ENCODE measurements around the gene ELMO2.

ELMO2 gene

GRCh38 chr20:46354920-46355654 is 51.3 kb downstream of the ELMO2 start:
- H2AK5ac ChIP-seq (ENCODE audit: low read length) = no peak overlapping the region
- WGBS (ENCODE audit: extremely low coverage, insufficient coverage, insufficient read length) = no CpG with 5 or more reads among the region's 20 CpGs
- H3K27ac ChIP-seq (ENCODE audit: low read depth, low read length) = no peak overlapping the region
- peaks cover 4% of the 10 kb centered on the region for H3K79me1 ChIP-seq (ENCODE audit: low read length)
- H2AFZ ChIP-seq (ENCODE audit: insufficient read depth, low read length, poor library complexity) = no peak overlapping the region
- peaks cover 16 to 22% of the 10 kb centered on the region in 2 experiments for H3K4me1 ChIP-seq (ENCODE audit: control insufficient read depth in 1 of 2, insufficient read depth in 2 of 2, low read length in 2 of 2)
- H3K4me3 ChIP-seq (ENCODE audit: low read depth, low read length) = no peak overlapping the region
- DNase-seq = no peak
- peaks cover 40% of the 10 kb centered on the region in 2 experiments for H3K36me3 ChIP-seq (ENCODE audit: control insufficient read depth in 1 of 2, insufficient read depth in 2 of 2, low read length in 2 of 2)
- no peak overlapping the region for H3K23ac ChIP-seq (ENCODE audit: low read length)
- H2BK12ac ChIP-seq (ENCODE audit: low read length) = no peak overlapping the region
- H3K4ac ChIP-seq (ENCODE audit: low read depth, low read length) = no peak overlapping the region
- no peak overlapping the region for H3K4me2 ChIP-seq (ENCODE audit: low read length)
- H3K9me3 ChIP-seq (ENCODE audit: insufficient read depth, low read depth, low read length) = no peaks in the 10 kb centered on the region
- H3K27me3 ChIP-seq (ENCODE audit: insufficient read depth, low read length) = no peaks in the 10 kb centered on the region
- H4K91ac ChIP-seq (ENCODE audit: low read depth, low read length) = no peak overlapping the region
- no peaks in the 10 kb centered on the region for H3K79me2 ChIP-seq (ENCODE audit: control insufficient read depth, insufficient read depth, low read length, poor library complexity)
- no peak overlapping the region for H3K14ac ChIP-seq (ENCODE audit: low read length)
- H2BK5ac ChIP-seq (ENCODE audit: low read depth, low read length, poor library complexity) = no peak overlapping the region
- H2BK120ac ChIP-seq (ENCODE audit: insufficient read depth, low read length, poor library complexity) = no peak overlapping the region
- no peak overlapping the region for H3K18ac ChIP-seq (ENCODE audit: low read length)
- no peak overlapping the region for H4K12ac ChIP-seq (ENCODE audit: low read depth, low read length)
- H4K8ac ChIP-seq (ENCODE audit: low read depth, low read length) = no peak overlapping the region
- H3K9ac ChIP-seq (ENCODE audit: low read length) = no peak overlapping the region

DNA sequence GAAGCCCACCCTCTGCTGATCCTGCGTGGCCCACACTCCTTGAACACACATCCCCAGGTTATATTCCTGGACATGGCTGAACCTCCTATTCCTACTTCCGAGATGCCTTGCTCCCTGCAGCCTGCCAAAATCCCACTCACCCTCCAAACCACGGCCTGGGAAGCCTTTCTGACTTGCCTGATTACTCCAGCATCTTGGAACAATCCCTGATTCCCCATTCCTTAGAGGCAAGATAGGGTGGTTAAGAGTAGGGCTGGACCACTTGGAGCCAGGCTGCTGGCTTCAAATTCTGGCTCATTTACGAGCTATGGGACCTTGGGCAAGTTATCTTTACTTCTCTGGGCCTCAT is 52.2 kb downstream of the ELMO2 start:
- peaks cover 10 to 18% of the 10 kb centered on the region in 2 experiments for H3K4me1 ChIP-seq (ENCODE audit: control insufficient read depth in 1 of 2, insufficient read depth in 2 of 2, low read length in 2 of 2)
- no peak overlapping the region for H2AK5ac ChIP-seq (ENCODE audit: low read length)
- no peaks in the 10 kb centered on the region for H3K9me3 ChIP-seq (ENCODE audit: insufficient read depth, low read depth, low read length)
- H3K4ac ChIP-seq (ENCODE audit: low read depth, low read length) = no peak overlapping the region
- H3K27ac ChIP-seq (ENCODE audit: low read depth, low read length) = no peak overlapping the region
- H4K8ac ChIP-seq (ENCODE audit: low read depth, low read length) = no peak overlapping the region
- H4K12ac ChIP-seq (ENCODE audit: low read depth, low read length) = no peak overlapping the region
- H3K79me2 ChIP-seq (ENCODE audit: control insufficient read depth, insufficient read depth, low read length, poor library complexity) = no peaks in the 10 kb centered on the region
- peaks cover 6% of the 10 kb centered on the region for H3K79me1 ChIP-seq (ENCODE audit: low read length)
- no peaks in the 10 kb centered on the region for H3K27me3 ChIP-seq (ENCODE audit: insufficient read depth, low read length)
- no peak overlapping the region for H2AFZ ChIP-seq (ENCODE audit: insufficient read depth, low read length, poor library complexity)
- peaks cover 40 to 42% of the 10 kb centered on the region in 2 experiments for H3K36me3 ChIP-seq (ENCODE audit: control insufficient read depth in 1 of 2, insufficient read depth in 2 of 2, low read length in 2 of 2)
- H2BK12ac ChIP-seq (ENCODE audit: low read length) = no peak overlapping the region
- no peak overlapping the region for H2BK120ac ChIP-seq (ENCODE audit: insufficient read depth, low read length, poor library complexity)
- no CpG with 5 or more reads among the region's 4 CpGs for WGBS (ENCODE audit: extremely low coverage, insufficient coverage, insufficient read length)
- no peak overlapping the region for H3K23ac ChIP-seq (ENCODE audit: low read length)
- H3K9ac ChIP-seq (ENCODE audit: low read length) = no peak overlapping the region
- no peak overlapping the region for H2BK5ac ChIP-seq (ENCODE audit: low read depth, low read length, poor library complexity)
- no peak overlapping the region for H3K4me3 ChIP-seq (ENCODE audit: low read depth, low read length)
- no peak overlapping the region for H4K91ac ChIP-seq (ENCODE audit: low read depth, low read length)
- no peak overlapping the region for H3K4me2 ChIP-seq (ENCODE audit: low read length)
- no peak for DNase-seq
- no peak overlapping the region for H3K14ac ChIP-seq (ENCODE audit: low read length)
- no peak overlapping the region for H3K18ac ChIP-seq (ENCODE audit: low read length)

DNA sequence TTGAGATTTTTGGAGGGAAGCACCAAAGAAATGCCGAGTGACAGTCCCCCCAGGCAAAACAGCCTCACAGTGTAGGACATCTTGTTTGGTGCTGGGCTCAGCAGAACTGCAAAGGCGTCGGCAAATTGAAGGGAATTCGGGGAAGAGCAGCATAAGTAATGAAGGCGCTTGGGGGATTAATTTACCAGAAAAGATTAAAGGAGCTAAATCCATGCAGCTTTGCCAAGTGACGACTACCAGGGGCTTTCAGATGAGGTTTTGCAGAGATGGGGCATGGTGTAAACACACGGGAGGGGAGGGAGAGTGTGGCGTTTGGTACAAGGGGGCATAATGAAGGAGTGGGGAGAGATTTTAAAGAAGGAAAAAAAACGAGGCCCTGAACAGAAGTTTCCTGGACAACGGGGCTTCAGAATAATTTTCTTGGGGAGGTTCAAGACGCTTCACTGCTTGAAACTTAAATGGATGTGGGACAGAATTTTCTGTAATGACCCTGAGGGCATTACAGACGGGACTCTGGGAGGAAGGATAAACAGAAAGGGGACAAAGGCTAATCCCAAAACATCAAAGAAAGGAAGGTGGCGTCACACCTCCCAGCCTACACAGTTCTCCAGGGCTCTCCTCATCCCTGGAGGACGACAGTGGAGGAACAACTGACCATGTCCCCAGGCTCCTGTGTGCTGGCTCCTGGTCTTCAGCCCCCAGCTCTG is 52.8 kb downstream of the ELMO2 start:
- no peak overlapping the region for H3K14ac ChIP-seq (ENCODE audit: low read length)

DNA sequence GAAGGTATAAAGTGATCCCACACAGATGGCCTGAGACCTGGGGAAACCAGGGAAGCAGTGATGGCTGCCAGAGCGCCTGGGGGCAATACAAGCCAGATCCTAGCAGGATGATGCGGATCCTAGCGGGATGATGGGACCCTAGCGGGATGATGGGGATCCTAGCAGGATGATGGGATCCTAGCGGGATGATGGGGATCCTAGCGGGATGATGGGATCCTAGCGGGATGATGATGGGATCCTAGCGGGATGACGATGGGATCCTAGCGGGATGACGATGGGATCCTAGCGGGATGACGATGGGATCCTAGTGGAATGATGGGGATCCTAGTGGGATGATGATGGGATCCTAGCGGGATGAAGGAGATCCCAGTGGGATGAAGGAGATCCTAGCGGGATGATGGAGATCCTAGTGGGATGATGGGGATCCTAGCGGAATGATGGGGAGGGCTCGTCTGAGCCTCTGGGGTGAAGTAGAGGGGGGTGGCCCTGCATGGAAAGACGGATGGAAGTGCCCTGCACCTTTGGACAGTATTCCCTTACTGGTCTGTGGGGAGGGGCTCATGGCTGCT is 54.0 kb downstream of the ELMO2 start:
- no peak overlapping the region for H4K91ac ChIP-seq (ENCODE audit: low read depth, low read length)
- WGBS (ENCODE audit: extremely low coverage, insufficient coverage, insufficient read length) = no CpG with 5 or more reads among the region's 18 CpGs
- peaks cover 6% of the 10 kb centered on the region for H3K79me1 ChIP-seq (ENCODE audit: low read length)

More for the DNA sequence above, 52.8 kb downstream of the ELMO2 start:
- Histone ChIP-seq H3K27me3 (ENCODE audit: insufficient read depth, low read length) (no peaks in the 10 kb centered on the region), H4K12ac (ENCODE audit: low read depth, low read length) (no peak overlapping the region), H2BK5ac (ENCODE audit: low read depth, low read length, poor library complexity) (no peak overlapping the region), H4K91ac (ENCODE audit: low read depth, low read length) (no peak overlapping the region), H3K4me3 (ENCODE audit: low read depth, low read length) (no peak overlapping the region), H3K27ac (ENCODE audit: low read depth, low read length) (no peak overlapping the region), H3K4me1 (ENCODE audit: control insufficient read depth in 1 of 2, insufficient read depth in 2 of 2, low read length in 2 of 2) (peaks cover 7 to 14% of the 10 kb centered on the region in 2 experiments), H2BK120ac (ENCODE audit: insufficient read depth, low read length, poor library complexity) (no peak overlapping the region), H4K8ac (ENCODE audit: low read depth, low read length) (no peak overlapping the region), H3K9ac (ENCODE audit: low read length) (no peak overlapping the region), H2AK5ac (ENCODE audit: low read length) (no peak overlapping the region), H3K4me2 (ENCODE audit: low read length) (no peak overlapping the region), H2AFZ (ENCODE audit: insufficient read depth, low read length, poor library complexity) (no peak overlapping the region), H3K79me2 (ENCODE audit: control insufficient read depth, insufficient read depth, low read length, poor library complexity) (no peaks in the 10 kb centered on the region), H3K4ac (ENCODE audit: low read depth, low read length) (no peak overlapping the region), H2BK12ac (ENCODE audit: low read length) (no peak overlapping the region), H3K36me3 (ENCODE audit: control insufficient read depth in 1 of 2, insufficient read depth in 2 of 2, low read length in 2 of 2) (peaks cover 39 to 41% of the 10 kb centered on the region in 2 experiments), H3K18ac (ENCODE audit: low read length) (no peak overlapping the region), H3K9me3 (ENCODE audit: insufficient read depth, low read depth, low read length) (no peaks in the 10 kb centered on the region), H3K79me1 (ENCODE audit: low read length) (peaks cover 6% of the 10 kb centered on the region), H3K23ac (ENCODE audit: low read length) (no peak overlapping the region)
- no peak for DNase-seq
- WGBS (ENCODE audit: extremely low coverage, insufficient coverage, insufficient read length) = 100% methylated on average over 1 of the region's 14 CpGs

More for the DNA sequence above, 54.0 kb downstream of the ELMO2 start:
- H3K9ac ChIP-seq (ENCODE audit: low read length) = no peak overlapping the region
- no peak for DNase-seq
- no peak overlapping the region for H3K23ac ChIP-seq (ENCODE audit: low read length)
- no peaks in the 10 kb centered on the region for H3K9me3 ChIP-seq (ENCODE audit: insufficient read depth, low read depth, low read length)
- H2BK5ac ChIP-seq (ENCODE audit: low read depth, low read length, poor library complexity) = no peak overlapping the region
- H3K79me2 ChIP-seq (ENCODE audit: control insufficient read depth, insufficient read depth, low read length, poor library complexity) = no peaks in the 10 kb centered on the region
- H2AFZ ChIP-seq (ENCODE audit: insufficient read depth, low read length, poor library complexity) = no peak overlapping the region
- H3K18ac ChIP-seq (ENCODE audit: low read length) = no peak overlapping the region
- peaks cover 29 to 31% of the 10 kb centered on the region in 2 experiments for H3K36me3 ChIP-seq (ENCODE audit: control insufficient read depth in 1 of 2, insufficient read depth in 2 of 2, low read length in 2 of 2)
- no peak overlapping the region for H2BK12ac ChIP-seq (ENCODE audit: low read length)
- H2AK5ac ChIP-seq (ENCODE audit: low read length) = no peak overlapping the region
- H3K4me1 ChIP-seq (ENCODE audit: control insufficient read depth in 1 of 2, insufficient read depth in 2 of 2, low read length in 2 of 2) = peaks cover 9 to 14% of the 10 kb centered on the region in 2 experiments
- no peak overlapping the region for H2BK120ac ChIP-seq (ENCODE audit: insufficient read depth, low read length, poor library complexity)
- H3K27ac ChIP-seq (ENCODE audit: low read depth, low read length) = no peak overlapping the region
- H3K4ac ChIP-seq (ENCODE audit: low read depth, low read length) = no peak overlapping the region
- H3K14ac ChIP-seq (ENCODE audit: low read length) = no peak overlapping the region
- H3K27me3 ChIP-seq (ENCODE audit: insufficient read depth, low read length) = no peaks in the 10 kb centered on the region
- no peak overlapping the region for H4K12ac ChIP-seq (ENCODE audit: low read depth, low read length)
- H3K4me3 ChIP-seq (ENCODE audit: low read depth, low read length) = no peak overlapping the region
- no peak overlapping the region for H3K4me2 ChIP-seq (ENCODE audit: low read length)
- no peak overlapping the region for H4K8ac ChIP-seq (ENCODE audit: low read depth, low read length)

Data from trophoblast cell (in vitro differentiated cells and primary cell).